Left forelimb (tissue), 1 donor: ENCODE results near the gene S100P.
A peak's percentile ranks its signal among the peaks of the same experiment; 100 is the strongest.
"Not testable (repeated sequence)": the region's sequence is repeated elsewhere in the genome, so short reads cannot be mapped to it uniquely, and the experiment has no call there.

Experiments
- DNase-seq: peaks from one replicate; pipeline ENCODE4 v3.0.0-alpha.2; 2018; ENCODE audit warnings: low spot score

The S100P gene

DNA sequence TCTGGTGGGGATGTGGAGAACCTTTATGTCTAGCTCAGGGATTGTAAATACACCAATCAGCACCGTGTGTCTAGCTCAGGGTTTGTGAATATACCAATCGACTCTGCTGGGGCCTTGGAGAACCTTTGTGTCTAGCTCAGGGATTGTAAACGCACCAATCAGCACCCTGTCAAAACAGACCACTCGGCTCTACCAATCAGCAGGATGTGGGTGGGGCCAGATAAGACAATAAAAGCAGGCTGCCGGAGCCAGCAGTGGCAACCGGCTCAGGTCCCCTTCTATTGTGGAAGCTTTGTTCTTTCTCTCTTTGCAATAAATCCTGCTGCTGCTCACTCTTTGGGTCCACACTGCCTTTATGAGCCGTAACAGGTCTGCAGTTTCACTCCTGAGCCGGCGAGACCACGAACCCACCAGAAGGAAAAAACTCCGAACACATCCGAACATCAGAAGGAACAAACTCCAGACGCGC, 20.5 kb upstream of the S100P start:
- not testable (repeated sequence) for DNase-seq

GRCh38 chr4:6673660-6674499, 19.8 kb upstream of the S100P start:
- DNase-seq, result peak; percentile 91

DNA sequence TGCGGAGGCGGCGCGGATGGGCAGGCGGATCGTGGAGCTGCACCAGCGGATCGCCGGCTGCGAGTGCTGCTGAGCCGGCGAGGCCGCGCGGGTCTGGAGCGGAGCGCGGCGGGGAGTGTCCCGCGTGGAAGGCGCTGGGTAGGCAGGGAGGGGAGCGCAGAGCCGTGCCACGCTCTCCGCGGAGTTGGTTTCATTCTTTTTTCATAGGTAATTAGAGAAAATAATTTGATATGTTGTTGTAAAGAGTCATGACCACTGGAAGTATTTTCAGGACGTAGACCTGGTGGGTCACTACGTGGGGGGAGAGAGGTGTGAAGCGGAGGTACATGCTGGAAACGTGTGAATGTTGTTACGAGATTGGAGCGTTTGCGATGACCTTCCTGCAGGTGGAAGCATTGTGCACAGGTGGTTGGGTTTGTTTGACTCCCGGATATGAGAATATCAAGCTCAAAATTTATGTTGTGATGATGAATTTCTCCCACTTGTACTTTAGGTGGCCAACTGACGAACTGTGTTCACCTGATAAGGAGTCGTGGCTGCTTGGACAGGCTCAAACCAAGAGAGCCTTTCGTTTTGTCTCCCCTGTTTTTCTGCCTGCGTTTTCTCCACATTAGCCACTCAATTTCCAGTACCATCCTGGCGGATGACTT, 19.1 kb upstream of the S100P start:
- DNase-seq, result no peak

- DNase-seq, result no peak
Measured at GRCh38 chr4:6676722-6677558, 16.7 kb upstream of the S100P start.

DNA sequence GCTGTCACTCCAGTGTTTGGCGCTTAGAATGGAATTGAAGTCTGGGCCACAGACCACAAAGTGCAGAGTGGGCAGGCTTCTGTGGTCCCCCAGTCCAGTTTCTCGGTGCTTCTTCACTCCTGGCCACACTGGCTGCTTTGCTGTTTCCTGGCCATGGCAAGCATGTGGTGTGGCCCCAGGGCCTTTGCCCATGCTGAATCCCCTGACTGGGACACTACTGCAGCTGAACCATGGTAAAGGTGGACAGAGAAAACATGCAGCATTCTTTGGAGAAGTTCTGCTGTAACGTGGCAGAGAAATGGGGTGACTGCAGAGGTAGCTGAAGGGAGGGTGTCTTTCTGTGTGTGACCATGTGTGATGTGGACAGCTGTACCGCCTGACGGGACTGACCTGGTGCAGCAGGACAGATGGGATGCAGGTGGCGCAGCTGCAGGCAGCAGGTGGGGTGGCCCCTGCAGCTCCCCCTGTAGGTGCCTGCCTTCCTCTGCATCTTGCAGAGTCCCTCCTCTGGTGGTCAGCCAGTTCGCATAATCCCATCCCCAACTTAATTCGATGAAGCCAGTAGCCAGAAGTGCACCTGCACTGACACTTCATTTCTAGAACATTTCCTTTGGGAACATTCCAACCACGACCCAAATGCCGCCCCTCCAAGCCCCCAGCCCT, 13.2 kb upstream of the S100P start:
- no peak for DNase-seq

DNA sequence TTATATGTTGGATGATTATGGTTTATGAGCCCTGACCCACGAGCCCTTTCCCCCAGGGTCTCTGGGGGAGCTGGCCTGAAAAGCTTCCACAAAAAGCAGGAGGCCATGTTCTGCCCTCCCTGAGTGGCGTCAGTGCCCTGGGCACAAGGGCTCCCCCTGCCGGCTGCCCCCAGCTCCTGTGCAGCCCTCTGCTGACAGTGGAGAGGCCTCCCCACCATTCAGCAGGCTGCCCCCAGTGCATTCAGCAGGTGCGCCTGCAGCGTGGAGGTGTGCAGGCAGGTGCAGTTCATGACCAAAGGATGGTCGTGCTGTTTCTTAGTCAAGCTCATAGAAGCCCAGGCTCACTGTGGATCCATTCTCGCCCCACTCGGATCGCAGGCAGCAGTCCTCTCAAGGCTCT, 12.5 kb upstream of the S100P start:
- DNase-seq, result no peak

DNA sequence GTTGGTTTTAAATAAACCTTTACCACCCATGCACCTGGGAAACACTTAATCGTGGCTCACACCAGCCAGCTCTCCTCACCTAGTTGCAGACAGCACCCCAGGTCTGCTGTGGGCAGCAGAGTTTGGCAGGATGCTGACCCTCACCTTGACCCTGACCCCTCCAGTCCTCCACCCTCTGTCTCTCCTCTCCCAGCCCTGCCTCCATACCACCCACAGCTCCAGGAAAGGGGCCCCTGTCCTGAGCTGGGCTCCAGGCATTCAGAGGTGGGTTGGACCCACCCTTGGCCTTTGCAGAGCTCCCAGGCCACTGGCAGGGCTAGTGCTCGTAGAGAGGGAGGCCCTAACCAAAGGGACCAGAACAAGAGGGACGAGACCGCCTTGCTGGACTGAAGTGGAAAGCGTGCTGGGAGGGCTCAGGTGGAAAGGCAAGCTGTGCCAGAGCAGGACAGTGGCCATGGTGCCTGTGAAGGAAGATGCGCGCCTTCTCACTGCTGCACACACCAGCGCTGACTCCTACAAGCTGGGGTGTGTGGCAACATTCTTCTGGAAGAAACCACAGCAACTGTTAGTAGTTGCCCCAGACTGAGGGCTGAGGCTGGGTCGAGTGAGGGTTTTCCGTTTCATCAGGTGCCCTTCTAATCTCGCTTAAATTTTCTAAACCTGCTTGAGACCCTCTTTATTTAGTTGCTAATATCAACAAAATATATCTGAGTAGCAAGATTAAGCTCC, 10.7 kb upstream of the S100P start:
- no peak for DNase-seq

DNA sequence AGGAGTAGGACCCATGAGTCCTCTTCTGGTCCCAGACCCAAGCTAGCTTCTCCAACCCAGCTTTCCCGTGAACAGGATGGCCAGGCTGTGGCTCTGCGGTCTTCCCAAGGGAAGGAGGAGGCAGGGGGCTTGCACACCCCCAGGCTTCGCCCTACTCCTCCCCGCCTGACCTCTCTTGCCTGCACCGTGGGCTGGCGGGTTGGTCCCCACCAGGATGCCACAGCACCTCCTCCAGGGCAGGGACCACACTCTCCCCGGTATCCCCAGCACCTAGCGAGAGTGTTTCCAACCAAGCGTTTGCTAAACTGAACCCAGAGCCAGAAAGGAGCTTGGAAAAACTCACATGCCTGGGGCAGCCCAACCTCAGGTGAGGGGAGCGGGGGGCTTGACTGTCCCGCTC, 9.0 kb upstream of the S100P start:
- DNase-seq, result no peak

DNA sequence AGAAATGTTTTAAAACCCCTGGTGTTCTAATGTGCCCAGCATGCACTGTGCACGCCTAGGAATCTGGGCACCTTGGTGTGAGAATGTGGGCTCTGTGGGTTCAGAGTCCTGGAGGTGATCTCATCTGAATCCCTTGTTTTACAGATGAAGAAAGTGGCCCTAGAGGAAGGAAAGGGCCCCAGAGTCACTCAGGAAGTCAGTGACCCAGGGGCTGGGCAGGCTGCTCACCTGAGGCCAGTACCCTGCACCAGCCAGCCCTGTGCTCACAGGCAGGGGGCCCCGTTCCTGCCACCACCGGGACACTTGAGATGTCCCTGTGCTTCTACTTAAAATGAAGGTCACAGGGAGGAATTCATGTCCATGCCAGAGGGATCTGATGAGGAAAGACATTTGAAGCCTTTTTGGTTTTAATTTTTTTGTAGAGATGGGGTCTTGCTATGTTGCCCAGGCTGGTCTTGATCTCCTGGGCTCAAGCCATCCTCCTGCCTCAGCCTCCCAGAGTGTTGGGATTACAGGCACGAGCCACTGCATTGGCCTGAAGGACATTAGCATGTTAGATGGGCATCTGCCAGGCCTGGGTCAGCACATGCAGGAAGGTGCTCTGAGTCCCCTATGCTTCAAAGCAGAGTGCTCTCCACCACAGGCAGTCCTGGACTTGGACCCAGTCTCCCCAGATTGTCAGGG, 7.4 kb upstream of the S100P start:
- no peak for DNase-seq

DNA sequence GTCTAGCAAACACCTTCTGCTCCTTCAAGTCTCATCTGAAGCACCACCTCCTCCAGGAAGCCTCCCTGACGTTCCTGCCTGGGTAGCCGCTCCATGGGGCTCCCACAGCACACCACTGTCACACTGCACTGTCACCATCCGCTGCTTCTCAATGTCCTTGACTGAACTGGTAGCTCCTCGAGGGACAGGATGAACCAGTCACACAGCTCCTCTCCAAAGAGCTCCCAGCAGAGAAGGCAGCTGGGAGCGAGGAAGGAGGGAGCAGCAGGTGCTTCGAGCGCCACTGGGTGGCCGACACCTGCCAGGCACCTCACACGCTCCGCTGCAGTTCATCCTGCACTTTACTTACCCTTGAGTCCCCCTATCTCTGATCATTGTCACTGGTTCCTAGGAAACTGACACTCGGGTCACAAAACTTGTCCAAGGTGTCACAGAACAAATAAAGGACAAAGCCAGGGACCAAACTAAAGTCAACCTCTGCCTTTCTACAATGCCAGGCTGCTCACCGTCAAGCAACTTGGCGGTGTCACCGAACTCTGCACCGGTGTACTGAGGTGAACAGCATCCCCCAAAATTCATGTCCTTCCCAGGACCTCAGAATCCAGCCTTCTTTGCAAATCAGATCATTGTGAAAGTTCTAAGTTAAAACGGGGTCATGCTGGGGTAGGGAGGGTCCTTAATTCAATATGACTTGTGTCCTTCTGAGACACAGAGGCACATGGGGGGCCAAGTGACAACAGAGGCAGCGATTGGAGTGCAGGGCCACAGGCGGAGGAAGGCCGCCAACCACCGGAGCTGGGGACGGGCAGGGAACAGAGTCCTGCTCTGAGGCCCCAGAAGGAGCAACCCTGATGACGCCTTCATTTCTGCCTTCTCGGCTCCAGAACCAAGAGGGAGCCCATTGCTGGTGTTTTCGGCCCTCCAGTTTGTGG, 5.5 kb upstream of the S100P start:
- DNase-seq, result no peak

- DNase-seq, result no peak
Measured at GRCh38 chr4:6688879-6689505, 4.7 kb upstream of the S100P start.

GRCh38 chr4:6689506-6689960, 4.1 kb upstream of the S100P start:
- no peak for DNase-seq

DNA sequence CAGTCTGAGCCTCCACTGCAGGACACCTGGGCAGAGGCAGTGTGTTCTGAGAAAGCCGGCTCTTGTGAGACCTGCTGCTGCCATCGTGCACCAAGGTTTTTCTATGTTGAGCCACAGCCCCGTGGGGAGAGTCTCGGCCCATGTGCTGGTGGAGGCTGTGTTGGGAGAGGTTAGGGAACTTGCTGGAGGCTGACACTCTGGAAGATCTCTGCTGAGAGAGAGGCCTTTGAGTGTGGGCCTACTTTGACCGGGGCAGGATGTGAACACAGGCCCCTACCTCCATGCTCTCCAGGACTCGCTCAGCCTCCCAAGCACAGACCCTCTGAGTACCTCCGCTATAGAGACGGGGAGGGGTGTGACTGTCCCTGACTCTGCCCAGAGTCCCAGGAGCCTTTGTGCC, 1.3 kb upstream of the S100P start:
- DNase-seq, result no peak

- DNase-seq, result no peak
Measured at GRCh38 chr4:6692806-6693205, 872 bp upstream of the S100P start.

- DNase-seq, result no peak
Measured at GRCh38 chr4:6694177-6694901, 661 bp downstream of the S100P start.

GRCh38 chr4:6695660-6696610, 2.3 kb downstream of the S100P start:
- DNase-seq, result no peak

DNA sequence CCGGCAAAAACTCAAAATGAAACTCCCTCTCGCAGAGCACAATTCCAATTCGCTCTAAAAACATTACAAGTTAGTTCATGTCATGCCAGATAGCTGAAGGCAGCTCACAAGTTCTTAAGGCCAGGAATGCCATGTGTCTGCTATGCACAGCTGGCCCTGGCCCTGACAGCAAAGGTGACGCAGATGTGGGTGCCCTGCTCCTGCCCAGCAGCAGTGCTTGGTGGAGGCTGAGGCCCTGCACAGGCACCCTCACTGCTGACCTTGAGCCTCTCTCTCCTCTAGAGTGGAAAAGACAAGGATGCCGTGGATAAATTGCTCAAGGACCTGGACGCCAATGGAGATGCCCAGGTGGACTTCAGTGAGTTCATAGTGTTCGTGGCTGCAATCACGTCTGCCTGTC, 2.9 kb downstream of the S100P start:
- DNase-seq, result no peak
